ENCODE measurements around the gene RGL4.

DNA sequence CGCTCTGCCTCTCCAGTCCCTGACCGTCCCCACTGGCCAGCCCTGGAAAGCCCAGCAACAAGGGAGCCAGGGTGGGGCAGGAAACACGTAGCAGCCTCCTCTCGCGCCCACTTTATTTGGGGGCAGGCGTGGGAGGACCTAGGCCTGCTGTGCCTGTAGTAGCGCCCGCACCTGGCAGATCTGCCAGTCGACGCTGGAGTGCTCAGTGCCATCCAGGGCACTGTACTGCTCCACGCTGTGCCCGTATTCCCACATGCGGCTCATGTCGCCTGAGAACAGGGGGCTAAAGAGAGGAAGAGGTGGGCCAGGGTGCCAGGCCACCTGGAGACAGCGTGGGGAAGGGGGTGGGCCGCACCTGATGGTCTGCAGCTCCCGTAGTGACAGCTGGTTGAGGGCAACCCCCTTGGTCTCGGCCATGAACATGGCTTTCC is 41.7 kb upstream of the RGL4 start:
- TF ChIP-seq, protein P1, sequence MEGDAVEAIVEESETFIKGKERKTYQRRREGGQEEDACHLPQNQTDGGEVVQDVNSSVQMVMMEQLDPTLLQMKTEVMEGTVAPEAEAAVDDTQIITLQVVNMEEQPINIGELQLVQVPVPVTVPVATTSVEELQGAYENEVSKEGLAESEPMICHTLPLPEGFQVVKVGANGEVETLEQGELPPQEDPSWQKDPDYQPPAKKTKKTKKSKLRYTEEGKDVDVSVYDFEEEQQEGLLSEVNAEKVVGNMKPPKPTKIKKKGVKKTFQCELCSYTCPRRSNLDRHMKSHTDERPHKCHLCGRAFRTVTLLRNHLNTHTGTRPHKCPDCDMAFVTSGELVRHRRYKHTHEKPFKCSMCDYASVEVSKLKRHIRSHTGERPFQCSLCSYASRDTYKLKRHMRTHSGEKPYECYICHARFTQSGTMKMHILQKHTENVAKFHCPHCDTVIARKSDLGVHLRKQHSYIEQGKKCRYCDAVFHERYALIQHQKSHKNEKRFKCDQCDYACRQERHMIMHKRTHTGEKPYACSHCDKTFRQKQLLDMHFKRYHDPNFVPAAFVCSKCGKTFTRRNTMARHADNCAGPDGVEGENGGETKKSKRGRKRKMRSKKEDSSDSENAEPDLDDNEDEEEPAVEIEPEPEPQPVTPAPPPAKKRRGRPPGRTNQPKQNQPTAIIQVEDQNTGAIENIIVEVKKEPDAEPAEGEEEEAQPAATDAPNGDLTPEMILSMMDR (conservative IDR thresholded peaks at IDR 0.05 in 1 of 2, IDR thresholded peaks at IDR 0.05 in 1 of 2; ENCODE audit: extremely low read depth in 1 of 2, insufficient read depth in 1 of 2, low read depth in 1 of 2, low read length in 2 of 2): no peak
- no peak for TF ChIP-seq EZH2 (IDR thresholded peaks at IDR 0.05; ENCODE audit: borderline replicate concordance, low read length)

All from mammary epithelial cell (primary cell).